DLD1 (cell line): ENCODE measurements around the gene SIRT7.
"Not testable (repeated sequence)": the region's sequence is repeated elsewhere in the genome, so short reads cannot be mapped to it uniquely, and the experiment has no call there.

Source experiments
- in situ Hi-C: cut with HindIII; loops from 2 replicates; pipeline ENCODE4 v1.10.0; 2017; ENCODE audit warnings: low sequenced_read_pairs

SIRT7 gene

DNA sequence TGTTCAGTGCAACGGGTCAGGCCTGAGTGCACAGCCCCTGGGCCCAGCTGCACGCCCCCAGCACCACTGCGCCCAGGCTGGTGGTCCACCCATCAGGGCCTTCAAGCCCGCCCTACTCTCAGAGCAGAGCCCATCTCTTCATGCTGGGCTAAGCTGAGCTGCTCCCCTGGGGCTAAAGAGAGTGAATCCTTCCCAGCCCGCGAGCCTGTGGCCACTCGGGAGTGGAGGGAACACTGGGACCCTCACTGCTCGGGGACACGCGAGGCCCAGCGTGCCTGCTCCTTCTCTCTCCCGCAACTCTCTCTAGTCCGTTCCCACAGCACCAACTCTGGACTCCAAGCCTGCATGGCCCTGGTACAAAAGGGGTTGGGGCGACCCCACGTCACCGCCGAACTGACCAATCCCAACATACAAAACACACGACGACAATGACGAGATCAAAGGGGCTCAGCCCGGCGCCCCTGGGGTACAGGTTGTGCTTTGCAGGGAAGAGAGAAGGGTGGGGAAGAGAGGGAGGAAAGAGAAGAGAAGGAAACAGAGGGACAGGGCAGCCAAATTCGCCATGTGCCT, 4.1 kb upstream of the SIRT7 start:
- in situ Hi-C loops = no loop called here

DNA sequence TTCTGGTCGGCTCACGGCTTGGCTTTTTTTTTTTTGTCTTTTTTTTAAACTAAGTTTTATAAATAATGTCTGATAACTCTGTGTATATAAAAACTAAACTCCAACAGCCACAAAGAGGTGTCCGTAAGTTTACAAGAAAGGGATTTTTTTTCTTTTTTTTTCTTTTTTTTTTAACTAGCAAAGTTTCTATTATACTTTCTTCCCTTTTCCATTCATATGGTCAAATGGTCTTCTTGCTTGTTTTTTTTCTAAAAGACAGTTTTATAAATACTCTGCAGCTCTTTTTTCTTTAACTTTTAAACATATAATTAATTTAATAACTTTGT, 3.5 kb upstream of the SIRT7 start:
- in situ Hi-C loops = no loop called here

- in situ Hi-C loops = no loop called here
These were observed 2.9 kb upstream of the SIRT7 start for GRCh38 chr17:81920612-81921536.

GRCh38 chr17:81918832-81919545, 1.0 kb upstream of the SIRT7 start:
- in situ Hi-C loops = no loop called here

- in situ Hi-C loops = not testable (repeated sequence)
These were observed 325 bp upstream of the SIRT7 start for GRCh38 chr17:81918333-81918669.

- in situ Hi-C loops = no loop called here
These were observed 1.6 kb downstream of the SIRT7 start for GRCh38 chr17:81916234-81917001.

DNA sequence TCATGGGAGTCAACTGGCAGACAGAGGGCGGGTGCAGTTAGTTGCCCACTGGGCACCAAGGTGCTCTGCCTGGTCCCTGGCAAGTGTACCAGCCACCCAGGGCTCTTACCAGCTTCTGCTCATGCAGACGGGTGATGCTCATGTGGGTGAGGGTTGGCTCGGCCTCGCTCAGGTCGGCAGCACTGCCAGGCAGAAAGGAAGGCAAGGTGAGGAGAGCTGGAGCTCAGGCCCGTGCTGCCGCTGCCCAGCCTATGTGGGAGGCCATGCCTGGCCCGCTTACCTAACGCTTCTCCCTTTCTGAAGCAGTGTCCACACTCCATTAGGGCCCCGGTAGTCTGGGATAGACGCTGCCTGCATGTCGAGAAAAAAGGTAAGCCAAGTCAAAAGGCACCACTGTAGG, 2.6 kb downstream of the SIRT7 start:
- in situ Hi-C loops = no loop called here

DNA sequence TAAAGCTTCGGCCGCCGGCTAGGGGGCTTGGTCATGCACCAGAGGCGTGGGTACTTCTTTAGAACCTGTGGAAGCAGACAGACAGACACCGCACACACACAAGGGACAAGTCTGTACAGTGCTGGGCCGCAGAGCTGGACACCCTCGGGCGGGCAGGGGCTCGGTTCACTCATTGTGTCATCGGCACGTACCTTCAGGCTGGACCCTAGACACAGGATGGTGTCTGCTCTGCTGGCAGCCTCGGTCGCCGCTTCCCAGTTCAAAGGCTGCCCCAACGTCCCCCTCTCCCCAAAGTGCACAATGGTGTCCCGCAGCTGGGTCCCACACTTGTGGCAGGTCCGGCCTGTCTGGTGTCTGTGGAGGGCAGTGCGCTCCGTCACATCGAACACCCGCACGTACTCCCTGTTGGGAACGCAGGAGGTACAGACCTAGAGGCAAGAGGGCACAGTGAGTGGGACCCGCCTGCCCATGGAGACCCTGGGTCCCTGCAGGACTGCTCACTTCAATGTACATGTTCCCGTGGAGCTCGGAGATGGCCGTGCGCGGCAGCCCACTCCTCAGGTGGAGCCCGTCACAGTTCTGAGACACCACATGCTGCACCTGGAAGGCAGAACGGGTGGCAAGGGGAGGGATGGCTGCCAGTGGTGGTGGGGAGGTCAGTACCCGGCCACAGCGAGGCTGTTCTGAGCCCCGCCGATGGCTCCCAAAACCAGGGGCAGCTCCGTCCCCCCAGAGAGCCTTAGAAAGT, 3.7 kb downstream of the SIRT7 start:
- in situ Hi-C loops = no loop called here

DNA sequence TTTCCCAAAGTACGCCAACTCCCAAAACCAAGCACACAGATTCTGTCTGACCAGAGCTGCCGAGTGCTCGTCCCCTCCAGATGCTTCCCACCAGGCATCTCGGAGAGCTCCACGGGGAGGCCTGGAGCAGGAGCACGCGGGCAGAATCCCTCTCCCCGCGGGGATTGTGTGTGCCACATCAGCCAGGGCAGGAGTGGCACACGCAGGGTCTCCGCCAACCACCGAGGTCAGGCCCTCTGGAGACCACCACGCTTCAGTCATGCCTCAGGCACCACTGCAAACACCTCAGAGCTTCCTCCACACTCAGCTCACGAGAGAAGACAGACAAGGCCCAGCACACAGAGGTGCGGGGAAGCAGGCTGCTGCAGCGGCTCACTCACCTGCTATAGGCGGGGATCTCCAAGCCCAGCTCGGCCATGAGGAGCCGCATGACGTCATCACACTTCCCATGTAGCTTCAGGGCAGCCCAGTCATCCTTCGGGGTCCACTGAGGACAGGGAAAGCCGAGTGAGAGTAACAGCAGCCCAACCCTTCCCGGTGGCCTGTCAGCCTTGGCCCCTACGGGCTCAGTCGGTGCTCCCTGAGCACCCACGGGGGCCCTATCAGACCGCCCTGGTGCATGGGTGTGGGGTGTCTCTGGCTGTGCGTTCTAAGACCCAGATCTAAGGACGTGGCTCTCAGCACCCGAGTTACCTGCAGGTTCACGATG, 4.4 kb downstream of the SIRT7 start:
- in situ Hi-C loops = no loop called here

DNA sequence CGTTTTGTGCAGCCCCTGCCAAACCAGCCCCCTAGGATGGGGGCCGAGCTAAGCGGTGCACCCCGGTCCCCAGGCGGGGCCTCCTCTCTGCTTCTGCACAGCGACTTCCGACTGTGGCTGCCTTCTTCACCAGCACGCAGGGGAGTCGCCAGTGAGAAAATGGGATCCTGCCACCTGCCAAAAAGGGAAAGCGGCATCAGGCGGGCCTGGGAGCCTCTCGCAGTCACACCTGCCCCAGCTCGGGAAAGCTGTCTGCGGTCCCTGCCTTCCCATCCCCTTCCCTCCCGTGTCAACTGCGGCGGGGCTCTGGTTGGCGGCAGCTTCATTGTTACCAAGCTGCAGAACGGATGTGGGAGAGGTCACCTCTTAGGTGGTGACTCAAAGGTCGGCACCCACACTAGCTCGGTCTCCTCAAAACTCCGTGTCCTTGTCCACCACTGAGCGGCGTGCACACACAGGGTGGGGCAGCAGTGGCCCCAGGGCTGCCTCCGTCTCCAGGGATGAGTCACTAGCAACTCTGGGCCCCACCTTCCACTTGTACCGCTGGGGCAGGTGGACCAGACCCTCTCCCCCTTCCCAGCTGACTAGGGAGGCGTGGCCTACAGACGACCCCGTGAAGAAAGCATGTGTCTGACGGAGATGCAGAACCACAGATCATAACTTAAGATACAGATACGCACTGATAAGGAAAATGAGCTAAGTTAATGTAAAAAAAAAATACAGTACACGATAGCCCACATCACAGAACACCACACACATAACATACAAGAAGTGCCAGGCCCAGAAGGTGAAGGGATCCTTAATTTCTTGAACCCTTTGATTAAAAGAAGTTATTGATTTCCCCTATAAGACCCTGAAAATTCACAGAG, 5.3 kb downstream of the SIRT7 start:
- in situ Hi-C loops = no loop called here

- in situ Hi-C loops = no loop called here
These were observed 6.0 kb downstream of the SIRT7 start for GRCh38 chr17:81911969-81912368.

DNA sequence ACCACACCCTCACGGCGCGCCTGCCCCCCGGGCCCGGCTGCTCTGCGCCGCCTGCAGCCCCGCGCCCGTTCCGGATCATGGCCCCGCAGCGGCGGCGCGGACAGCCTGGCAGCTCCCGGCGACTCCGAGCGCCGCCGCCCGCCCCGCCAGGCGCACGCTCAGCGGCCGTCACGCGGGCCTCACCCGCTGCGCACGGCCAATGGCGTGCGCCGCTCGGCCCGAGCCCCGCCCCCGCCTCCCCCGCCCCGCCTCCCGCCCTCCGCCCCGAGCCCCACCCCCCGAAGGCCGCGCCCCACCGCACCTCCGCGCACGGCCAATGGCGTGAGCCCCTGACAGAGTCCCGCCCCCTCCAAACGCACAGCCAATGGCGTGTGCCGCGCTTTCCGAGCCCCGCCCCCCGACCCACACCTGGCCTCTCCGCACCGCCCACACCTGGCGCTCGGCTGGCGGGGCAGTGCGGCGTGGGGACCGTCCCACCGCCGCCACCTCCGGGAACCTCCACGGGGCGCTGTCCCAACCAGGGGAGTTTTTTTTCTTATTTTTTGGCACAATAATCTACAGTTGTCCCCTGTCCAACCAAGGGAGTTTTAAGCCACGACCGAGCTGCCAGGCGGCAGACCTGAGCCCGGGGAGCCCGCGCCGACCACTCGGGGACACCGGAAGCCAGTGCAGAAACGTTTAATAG, 6.6 kb downstream of the SIRT7 start, which contains the start of gene PCYT2:
PCYT2 (minus strand) TSS at position 123 of the 685 bp plus-strand sequence; CDS start at position 79, 44 bp downstream.
- in situ Hi-C loops = no loop called here

DNA sequence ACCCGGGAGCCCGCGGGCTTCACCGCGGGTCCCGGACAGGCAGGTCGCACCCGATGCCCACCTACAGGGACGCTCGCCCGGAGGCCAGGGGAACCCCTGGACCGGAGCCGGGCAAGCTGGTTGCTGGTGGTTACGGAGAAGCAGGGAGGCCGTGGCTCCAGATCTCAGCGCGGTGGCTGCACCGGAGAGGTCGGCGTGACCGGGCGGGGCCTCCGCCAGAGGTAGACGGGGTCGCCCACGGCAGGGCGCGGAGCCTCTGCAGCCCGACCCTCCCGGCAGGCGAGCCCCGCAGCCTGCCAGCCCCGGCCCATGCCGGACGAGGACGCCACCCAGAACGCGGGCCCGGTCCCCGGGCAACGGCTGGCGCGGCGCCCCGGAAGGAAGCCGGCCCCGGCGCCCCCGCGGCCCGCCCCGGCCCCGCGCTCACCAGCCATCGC, 7.1 kb downstream of the SIRT7 start:
- in situ Hi-C loops = no loop called here

- in situ Hi-C loops = no loop called here
These were observed 7.8 kb downstream of the SIRT7 start for GRCh38 chr17:81909966-81910839.

- in situ Hi-C loops = no loop called here
These were observed 8.7 kb downstream of the SIRT7 start for GRCh38 chr17:81909231-81909630.

- in situ Hi-C loops = no loop called here
These were observed 9.2 kb downstream of the SIRT7 start for GRCh38 chr17:81908793-81909192.
